Stimulated activated CD8-positive, alpha-beta memory T cell treated with anti-CD3 and anti-CD28 coated beads, Interleukin-12 subunit alpha, Interleukin-12 subunit beta, amount 100 ng/mL, for 4 hours (primary cell): ENCODE data around the gene PSMB2.

ENCODE experiments used
- DNase-seq: peaks from one replicate; pipeline ENCODE4 v3.0.0-alpha.2; 2020; ENCODE audit warnings: low read depth

The PSMB2 gene

DNA sequence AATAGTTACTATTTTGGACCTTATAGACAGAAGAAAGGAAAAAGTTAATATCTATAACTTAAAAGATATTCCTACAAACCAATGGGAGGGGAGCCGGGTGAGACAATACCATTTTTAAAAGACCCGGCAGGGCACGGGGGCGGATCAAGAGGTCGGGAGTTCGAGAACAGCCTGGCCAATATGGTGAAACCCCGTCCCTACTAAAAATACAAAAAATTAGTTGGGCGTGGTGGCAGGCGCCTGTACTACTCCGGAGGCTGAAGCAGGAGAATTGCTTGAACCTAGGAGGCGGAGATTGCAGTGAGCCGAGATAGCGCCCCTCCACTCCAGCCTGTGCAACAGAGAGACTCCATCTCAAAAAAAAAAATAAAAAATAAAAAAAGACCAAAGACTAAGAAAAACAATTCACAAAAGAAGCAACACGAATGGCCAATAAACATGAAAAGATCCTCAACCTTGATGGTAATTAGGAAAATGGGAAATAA is 1.2 kb upstream of the PSMB2 start:
- DNase-seq = no peak

DNA sequence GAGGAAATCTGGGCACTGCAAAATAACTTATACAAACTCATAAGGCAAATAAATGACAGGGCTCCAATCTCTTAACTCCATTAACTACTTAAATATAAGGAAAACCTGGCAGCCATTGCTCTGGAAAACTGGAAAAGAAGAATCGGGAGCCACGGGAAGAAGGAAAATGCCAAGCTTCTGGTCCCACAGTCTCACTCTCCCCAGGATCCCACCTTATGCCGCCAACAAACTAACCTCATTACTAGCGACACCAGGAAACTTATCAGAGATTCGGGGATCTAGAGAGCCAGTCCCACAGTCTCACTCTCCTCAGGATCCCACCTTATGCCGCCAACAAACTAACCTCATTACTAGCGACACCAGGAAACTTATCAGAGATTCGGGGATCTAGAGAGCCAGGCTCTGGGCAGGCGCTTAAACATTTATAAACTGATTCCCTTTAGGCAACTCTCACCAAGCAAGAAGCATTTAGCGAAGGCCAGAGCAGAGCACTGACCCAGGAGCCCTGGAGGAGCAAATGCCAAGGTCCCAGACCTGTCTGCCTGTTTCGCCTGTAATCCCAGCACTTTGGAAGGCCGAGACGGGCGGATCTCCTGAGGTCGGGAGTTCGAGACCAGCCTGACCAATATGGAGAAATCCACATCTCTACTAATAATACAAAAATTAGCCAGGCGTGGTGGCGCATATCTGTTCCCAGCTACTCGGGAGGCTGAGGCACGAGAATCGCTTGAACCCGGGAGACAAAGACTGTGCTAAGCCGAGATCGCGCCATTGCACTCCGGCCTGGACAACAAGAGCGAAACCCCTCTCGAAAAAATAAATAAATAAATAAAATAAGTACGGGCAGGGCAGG is 720 bp downstream of the PSMB2 start:
- no peak for DNase-seq

DNA sequence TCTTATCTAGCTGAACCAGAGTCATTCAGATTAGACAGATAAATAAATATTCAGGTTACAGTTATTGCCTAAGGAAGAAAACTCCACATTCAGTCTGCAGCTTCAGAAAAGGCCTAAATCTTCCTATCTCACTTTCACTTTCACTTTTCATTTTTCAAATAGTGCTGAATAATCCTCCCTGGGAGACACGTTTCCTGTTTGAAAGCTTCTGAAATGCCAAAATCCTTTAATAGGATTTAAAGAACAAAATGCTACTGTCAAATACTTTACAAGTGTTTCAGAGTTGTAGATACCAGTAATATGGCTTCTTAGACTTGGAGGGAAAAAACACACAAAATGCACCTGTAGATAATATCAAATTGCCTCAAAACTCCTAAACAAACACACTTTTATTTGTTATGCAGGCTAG is 3.9 kb downstream of the PSMB2 start:
- no peak for DNase-seq

DNA sequence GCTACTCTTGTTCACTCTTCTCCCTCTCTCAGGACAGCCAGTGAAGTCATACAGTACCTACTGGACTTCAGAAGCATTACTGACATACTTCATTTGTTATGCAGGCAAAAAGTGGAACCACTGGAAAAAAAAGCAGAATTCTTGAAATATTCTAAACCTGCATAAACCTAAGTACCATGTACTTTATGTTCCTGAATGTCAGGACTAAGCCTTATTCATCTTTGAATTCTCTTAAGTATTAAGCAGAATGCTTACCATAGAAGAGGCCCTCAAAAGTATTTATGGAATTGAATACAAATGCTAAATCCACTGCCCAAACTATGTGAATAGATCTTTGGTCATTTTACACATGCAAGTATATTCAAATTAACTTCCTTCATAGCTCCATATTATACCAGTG is 7.8 kb downstream of the PSMB2 start:
- no peak for DNase-seq

DNA sequence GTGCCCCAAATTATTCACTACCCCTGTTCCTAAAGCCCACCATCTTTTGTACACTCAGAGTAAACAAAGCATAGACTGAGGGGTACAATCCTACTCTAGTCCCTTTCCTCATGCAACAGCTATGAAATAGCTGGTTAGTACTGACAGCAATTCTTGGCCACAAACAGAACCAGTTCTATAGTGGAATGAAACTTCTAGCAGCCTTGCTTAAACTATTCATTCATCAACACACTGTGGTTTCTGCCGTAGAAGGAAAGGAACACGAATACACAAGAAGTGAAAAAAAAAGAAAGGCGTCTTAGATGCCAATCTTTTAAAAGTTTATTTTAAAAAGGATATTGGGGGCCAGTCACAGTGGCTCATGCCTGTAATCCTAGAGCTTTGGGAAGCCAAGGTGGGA is 9.9 kb downstream of the PSMB2 start:
- no peak for DNase-seq

DNA sequence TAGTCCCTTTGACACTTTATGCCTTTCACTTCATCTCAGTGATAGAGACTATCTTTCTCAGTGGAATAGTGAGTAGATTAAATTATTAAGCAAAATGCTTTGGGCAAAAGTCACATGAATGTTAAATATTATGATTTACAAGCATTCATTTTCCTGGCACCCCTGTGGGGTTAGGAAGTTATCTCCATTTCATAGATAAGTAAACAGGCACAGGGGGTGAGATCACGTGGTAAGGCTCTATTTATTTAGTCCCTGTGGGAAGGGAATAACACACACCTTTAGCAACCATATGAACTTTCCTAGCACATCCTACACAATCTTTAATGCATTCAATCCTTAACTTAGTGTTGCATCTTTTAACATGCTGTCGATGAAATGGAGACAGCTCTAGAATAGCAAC is 12.3 kb downstream of the PSMB2 start:
- DNase-seq = no peak

DNA sequence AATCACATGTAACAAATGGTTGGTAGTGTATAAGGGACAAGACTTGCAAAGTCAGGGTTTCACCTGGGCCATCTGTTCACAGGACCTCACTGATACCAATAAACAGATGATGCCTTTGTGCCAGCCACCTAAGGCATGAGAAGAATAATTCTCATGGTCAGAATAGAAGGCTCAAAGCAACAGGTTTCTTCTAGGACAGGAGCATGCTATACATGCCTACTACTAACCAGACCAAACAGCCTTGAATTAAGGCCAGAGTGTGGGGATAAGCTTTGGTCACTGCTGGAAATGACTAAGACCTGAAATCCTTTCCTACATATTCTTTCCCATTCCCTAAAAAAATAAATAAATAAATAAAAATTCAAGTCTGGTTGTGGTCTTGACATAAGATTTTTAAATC is 17.5 kb downstream of the PSMB2 start:
- no peak for DNase-seq

DNA sequence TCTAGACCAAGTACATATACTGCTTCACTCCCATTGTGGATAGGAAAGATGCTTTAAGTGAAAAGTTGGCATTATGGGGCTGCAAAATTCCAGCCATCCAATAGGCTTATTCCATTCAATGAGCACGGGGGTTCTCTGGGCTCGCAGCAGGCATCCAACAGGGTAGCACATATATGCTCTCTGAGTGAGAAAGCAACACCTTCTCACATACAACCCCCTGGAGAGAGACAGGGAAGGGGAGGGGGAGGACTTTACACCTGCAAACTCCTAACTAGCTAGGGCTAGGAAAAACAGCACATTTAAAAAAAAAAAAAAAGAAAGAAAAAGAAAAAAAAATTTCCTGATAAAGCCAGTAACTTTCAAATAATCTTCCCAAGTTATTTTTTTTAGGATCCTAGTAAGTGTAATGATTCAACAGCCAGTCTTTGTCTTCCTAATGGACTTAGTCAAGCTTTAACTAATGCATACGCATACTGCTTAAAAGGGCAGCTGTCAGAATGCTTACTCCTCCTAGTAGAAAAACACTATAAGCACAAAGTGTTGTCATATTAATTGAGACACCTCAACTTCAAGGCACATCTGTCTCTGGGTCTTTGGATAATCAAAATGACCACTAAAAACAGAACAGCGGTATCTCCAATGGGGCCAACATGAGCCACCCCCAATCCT is 18.7 kb downstream of the PSMB2 start:
- no peak for DNase-seq

DNA sequence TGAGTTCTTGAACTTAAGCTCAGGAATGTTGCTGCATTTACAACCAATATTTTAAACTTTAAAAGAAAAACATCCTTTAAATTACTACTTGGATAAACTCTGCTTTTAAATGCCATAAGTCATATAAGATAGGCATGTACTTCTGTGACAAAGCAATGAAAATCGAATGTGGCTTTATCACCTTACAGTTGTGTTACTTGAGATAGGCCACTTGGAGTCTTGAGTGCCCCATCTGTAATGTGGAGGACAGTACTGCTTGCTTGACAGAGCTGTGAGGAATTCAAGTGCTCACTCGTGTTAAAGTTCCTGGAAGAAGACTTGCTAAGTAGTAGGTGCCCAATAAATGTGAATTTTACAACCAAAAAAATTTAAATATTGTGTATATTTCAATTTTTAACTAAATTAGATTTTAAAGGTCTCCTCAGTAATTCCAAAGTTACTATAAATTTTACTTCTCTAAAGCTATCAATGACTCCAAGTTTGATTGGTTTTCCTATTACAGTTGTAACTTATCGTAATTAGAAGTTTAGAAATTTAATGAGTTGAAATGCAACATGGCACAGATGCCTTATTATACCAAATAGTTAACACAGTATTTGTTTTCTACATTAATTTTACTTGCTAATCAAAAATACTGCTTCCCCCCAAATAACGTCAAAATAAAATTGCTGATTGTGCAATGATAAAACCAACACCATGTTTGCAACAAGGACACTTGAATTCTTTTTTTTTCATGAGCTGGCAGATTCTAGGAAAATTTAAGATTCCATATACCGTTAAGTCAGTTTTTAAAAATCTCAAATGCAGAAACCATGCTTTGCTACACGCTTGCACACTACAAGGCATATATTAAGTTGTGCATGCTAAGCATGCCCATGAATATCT is 21.8 kb downstream of the PSMB2 start:
- no peak for DNase-seq

DNA sequence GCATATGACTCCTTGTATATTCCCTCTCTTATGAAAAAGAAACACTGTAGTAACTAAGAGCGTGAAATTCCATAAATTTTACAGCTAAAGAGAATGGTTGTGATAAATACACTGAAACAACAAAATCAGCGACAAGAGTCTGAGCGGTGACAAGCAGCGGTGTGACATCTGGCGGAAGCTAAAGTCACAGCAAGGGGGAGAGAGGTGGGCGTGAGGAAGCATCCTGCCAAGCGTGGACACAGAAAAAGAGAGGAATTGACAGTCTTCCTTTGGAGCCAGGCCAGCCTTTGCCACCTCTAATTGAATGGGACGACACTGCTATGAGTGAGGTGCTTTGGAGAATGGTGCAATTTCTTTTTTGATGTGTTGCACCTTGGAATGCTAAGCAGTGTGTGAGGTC is 25.9 kb downstream of the PSMB2 start:
- no peak for DNase-seq

DNA sequence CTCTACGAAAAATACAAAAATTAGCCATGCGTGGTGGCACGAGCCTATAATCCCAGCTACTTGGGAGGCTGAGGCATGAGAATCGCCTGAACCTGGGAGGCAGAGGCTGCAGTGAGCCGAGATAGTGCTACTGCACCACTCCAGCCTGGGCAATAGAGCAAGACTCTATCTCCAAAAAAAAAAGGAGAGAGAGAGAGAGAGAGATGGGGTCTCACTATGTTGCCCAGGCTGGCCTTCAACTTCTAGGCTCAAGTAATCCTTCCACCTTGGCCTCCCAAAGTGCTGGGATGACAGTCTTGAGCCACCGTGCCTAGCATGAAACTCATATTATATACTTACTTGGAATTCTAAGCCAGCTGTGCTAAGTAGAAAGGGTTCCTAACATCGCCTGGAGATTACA is 29.7 kb downstream of the PSMB2 start:
- no peak for DNase-seq

DNA sequence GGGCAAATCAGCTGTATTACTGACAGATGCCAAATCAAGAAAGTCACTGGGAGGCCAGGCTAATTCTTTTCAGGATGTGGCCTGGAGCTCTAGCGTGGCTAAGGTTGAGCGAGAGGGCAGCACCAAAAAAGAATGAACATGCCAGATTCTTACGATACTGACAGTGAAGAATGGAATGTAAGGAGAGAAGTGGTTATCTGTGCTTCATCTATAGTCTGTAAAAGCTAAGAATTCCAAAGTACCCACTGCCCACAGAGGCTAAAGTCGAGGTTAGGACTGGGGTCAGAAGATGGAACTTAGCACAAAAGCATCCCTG is 35.5 kb downstream of the PSMB2 start:
- DNase-seq = no peak

DNA sequence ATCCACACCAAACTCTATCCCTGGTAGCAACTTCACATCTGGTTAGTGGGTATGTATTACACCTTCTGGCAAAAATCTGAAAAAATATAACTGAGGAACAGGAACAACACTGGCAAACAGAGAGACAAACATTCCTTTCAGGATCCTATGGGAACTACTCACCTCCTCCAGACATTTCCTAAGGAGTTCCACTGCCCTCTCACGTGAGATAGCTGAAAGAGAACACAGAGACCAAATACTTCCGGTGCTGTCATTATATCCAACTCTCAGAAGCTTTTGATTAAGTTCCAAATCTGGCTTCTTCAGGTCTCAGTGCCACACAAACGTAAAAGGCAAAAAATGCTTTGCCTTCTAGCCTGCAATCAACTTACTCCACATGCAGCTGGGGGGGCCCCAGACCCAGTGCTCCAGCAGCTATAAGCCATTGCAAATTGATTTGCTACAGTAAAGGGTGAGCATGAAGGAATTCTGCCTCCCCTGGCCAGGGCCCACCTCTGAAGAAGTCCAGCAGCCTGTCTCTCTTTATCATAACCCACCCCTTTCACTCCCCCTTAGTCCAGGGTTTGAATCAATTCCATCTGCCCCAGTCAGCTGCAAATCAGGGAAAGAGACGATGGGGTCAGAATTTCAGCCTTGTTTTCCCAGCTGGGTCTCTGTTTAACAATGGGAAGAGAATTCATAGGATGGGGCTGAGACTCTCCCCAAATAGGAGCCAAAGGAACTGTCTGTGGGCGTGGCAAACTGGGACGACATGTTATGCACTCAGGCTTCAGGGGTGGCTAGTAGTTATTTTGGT is 36.1 kb downstream of the PSMB2 start:
- no peak for DNase-seq

DNA sequence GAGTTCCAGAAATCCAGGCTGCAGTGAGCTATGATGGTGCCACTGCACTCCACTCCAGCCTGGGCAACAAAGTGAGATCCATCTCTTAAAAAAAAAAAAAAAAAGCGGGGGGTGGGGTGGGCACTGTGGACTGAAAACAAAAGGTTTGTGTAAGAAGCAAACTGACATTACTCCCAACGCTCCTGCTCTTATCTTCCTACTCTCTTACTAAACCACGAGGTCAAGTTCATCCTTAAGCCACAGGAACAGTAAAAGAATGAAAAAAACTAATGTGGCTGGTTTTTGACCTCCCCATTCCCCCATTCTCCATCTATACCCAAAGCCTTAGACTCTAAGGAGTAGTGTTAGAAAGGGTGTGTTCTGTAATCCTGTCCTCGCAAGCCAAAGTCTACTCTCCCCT is 37.4 kb downstream of the PSMB2 start:
- DNase-seq = no peak

DNA sequence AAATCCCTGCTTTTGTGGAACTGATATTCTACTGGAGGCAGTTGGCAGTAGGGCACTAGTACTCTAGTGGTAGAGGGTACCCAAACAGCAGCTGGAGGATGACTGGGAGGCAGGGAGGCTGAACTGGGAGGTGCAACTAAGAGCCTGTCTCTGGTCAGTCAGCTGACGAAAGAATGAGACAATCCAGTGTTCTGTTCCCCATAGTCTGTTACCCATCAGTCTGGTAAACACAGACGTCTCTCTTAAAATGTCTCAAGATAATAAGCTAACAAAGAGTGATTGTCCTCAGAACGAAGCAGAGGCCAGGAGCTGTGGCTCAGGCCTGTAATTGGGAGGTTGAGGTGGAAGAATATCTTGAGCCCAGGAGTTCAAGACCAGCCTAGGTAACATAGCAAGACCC is 37.9 kb downstream of the PSMB2 start:
- DNase-seq = no peak

DNA sequence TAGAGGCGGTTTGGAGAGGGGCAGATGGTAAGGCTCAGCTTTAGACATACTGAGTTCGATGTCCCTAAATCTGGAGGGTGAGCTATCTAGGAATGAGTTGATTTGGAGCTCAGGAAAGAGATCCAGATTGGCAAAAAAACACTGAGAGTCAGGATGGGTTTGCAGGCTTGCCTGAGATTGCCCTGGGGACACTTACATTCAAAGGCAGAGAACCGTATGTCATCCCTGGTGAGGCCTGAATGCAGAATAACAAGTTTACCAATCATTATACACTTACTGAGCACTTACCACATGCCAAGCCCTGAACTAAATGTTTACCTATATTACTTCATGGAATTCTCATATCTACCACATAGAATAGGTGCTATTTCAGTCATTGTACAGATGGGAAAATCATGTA is 40.7 kb downstream of the PSMB2 start:
- no peak for DNase-seq

DNA sequence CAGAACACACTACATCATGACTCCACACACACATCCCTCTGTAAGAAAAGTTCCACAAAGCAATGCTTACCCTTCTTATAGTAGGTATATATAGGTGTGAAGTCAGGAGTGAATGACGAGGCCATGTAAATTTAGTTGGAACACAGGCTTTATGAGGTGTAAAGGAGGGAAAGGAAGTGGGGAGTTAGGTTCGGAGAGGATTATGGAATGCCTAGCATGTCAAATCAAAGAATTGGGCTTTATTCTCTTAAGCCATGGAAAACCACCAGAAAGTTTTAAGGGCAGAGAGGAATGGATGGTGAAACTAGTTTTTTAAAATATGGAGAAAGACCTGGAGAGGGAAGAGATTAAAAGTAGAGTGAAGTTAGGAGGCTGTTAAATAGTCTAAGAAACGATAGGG is 41.9 kb downstream of the PSMB2 start:
- no peak for DNase-seq

DNA sequence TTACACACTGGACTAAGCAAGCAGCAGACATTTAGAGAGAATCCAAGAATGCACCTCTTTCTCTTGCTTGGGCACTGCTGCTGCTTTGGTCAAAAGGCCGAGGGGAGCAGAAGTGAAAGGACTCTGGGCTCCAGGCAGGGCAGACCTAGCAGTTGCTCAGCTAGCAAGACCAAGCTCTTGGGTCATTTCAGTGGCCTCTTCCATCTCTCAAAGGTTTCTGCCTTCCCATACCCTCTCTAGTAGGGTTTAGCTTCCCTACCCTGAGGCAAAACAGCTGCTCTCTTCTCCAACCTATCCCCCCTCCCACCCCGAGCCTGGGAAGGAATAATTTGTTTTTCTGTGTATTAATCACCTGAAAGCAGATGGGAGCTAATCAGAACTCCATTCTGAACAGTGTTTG is 42.4 kb downstream of the PSMB2 start:
- no peak for DNase-seq

DNA sequence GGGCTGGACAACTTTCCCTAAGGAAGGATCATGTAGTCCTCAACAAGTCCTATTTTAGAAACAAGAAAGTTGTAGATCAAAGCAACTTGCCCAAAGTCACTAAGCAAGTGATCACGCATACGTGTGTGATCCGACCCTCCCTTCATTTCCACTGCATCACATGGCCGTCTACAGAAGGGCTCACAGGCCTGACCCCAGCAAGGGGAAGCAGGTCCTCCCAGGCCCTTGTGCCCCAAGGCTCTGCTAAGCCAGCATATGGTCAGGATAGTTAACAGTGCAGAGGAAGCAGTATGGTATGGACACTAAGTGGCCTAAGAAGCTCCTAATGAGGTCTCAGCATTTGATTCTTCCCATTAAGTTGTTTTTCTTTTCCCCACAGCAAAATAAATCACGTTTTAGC is 43.5 kb downstream of the PSMB2 start:
- DNase-seq = no peak

DNA sequence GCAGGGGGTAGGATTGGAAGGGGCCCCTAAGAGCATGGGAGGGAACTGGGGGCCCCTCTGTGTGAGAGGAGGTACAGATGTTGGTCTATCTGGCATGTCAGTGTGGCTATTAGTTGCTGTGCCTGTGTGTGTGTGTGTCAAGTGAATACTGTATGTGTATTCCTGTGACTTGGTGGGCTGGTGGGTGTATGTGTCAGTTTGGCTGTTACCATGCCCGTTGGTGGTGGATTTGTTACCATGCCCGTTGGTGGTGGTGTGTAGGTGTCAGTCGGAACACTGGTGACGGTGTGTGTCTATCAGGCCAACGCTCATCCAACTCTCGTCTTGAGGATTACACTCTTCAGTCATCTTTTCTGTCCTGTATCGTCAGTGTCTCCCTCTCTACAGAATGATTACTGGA is 45.6 kb downstream of the PSMB2 start:
- no peak for DNase-seq

DNA sequence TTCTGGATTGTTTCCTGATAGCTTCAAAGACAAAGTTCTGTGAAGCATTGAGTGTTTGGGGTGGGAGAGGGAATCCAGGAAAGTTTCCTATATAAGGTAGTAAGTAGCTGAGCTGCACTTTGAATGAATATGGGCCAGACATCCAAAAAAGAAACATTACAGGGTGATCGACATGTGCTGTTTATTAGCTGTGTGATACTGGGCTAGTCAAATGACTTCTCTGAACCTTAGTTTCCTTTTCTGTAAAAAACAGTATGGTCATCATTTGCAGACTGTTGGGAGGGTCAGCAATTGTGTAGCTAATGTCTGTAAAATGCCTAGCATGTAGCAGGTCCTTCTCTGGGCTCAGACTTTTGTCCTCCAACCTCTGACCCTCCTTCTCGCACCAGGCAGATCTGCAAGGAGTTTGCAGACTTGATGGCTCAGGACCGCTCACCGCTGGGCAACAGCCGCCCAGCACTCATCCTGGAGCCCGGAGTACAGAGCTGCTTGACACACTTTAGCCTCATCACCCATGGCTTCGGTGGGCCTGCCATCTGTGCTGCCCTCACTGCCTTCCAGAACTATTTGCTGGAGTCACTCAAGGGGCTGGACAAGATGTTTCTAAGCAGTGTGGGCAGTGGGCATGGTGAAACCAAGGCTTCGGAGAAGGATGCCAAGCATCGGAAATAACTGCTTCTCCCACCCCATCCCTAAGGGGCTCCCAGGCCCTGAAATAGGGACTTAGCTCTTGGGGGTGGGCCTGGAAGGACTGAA is 47.1 kb downstream of the PSMB2 start:
- DNase-seq = no peak
